Epithelial cell of proximal tubule (primary cell): ENCODE results near the gene MORC2. TPM values are rescaled to one million over a fixed set of nuclear protein-coding genes. Genes with fewer than 3 reads are reported as not detected.

Source experiments
- DNase-seq: peaks from one replicate; pipeline ENCODE4 v3.0.0-alpha.2; 2011; ENCODE audit warnings: low read depth
- H3K4me3 ChIP-seq: 2 replicates; pipeline ENCODE4 v1.5.1; 2011; ENCODE audit warnings: low read depth, mild to moderate bottlenecking, low read length
- CTCF ChIP-seq: conservative IDR thresholded peaks from 2 replicates; pipeline ENCODE4 v1.5.1; 2012; ENCODE audit warnings: low read depth, mild to moderate bottlenecking, low read length
- total RNA-seq: library from RNA; depleted of rRNA; stranded (reverse); fragments of >200 nt; gene quantifications from 2 replicates; pipeline ENCODE4 v1.2.3, GENCODE V29; 2015

Gene MORC2
- total RNA-seq, 1 donor from 2014 or later = 7.1 TPM

- H3K4me3 ChIP-seq = no peak overlapping the region
- DNase-seq = no peak
- no peak for TF ChIP-seq CTCF
Observed at GRCh38 chr22:30931541-30932300, 36.9 kb downstream of the MORC2 start.

- DNase-seq = no peak
- no peak overlapping the region for H3K4me3 ChIP-seq
- TF ChIP-seq CTCF = no peak
Observed at GRCh38 chr22:30930228-30930627, 38.3 kb downstream of the MORC2 start.

GRCh38 chr22:30928401-30928800 is 40.2 kb downstream of the MORC2 start:
- H3K4me3 ChIP-seq = no peak overlapping the region
- TF ChIP-seq CTCF = no peak
- DNase-seq = no peak

- no peak overlapping the region for H3K4me3 ChIP-seq
- TF ChIP-seq CTCF = no peak
- DNase-seq = no peak
Observed at GRCh38 chr22:30927806-30928205, 40.8 kb downstream of the MORC2 start.

- DNase-seq = no peak
- H3K4me3 ChIP-seq = no peak overlapping the region
- TF ChIP-seq CTCF = no peak
Observed at GRCh38 chr22:30926706-30927105, 41.9 kb downstream of the MORC2 start.

GRCh38 chr22:30925667-30926066 is 42.9 kb downstream of the MORC2 start:
- no peak overlapping the region for H3K4me3 ChIP-seq
- no peak for DNase-seq
- no peak for TF ChIP-seq CTCF
